C4-2B (cell line): ENCODE measurements around the gene FIP1L1.

Experiments
- CTCF ChIP-seq: fragments of 450-650 bp; conservative IDR thresholded peaks from 2 replicates; pipeline ENCODE4 v1.5.1; 2017; ENCODE audit warnings: mild to moderate bottlenecking
- ZFX ChIP-seq: fragments of 450-650 bp; IDR thresholded peaks from 2 replicates; pipeline ENCODE4 v1.6.1; 2017

- no peak for TF ChIP-seq CTCF
- TF ChIP-seq ZFX = no peak
Observed at GRCh38 chr4:53476232-53477037, 99.0 kb downstream of the FIP1L1 start.
